Measurements from ENCODE around the gene ZBTB38. TPM values are rescaled to one million over a fixed set of nuclear protein-coding genes. Genes with fewer than 3 reads are reported as not detected.

The ZBTB38 gene
- total and polyA plus RNA-seq, 2 of the 13 experiments (the other 11 are each of a cell fraction or from before 2014, with no cell fraction given) = 26.8 to 51.7 TPM

DNA sequence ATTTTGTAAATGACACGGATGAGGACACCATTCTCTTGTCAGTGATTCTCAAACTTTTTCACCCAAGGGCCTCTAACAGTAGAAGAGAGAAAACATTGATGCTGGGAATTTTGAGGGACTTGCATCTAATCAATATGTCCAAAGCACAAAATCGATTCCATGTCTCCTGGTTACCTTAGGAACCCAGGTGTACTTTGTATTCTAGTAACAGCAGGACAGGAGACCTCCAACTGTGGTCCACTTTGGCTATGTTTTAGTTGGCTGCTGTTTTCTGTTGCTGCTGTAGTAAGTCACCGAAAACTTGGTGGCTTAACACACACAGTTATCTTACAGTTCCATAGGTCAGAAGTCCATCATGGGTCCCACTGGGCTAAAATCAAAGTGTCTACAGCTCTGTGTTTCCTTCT is 24.4 kb upstream of the ZBTB38 start (continued):
- TF ChIP-seq, protein P1, sequence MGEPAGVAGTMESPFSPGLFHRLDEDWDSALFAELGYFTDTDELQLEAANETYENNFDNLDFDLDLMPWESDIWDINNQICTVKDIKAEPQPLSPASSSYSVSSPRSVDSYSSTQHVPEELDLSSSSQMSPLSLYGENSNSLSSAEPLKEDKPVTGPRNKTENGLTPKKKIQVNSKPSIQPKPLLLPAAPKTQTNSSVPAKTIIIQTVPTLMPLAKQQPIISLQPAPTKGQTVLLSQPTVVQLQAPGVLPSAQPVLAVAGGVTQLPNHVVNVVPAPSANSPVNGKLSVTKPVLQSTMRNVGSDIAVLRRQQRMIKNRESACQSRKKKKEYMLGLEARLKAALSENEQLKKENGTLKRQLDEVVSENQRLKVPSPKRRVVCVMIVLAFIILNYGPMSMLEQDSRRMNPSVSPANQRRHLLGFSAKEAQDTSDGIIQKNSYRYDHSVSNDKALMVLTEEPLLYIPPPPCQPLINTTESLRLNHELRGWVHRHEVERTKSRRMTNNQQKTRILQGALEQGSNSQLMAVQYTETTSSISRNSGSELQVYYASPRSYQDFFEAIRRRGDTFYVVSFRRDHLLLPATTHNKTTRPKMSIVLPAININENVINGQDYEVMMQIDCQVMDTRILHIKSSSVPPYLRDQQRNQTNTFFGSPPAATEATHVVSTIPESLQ (CRISPR knock-in tag; conservative IDR thresholded peaks at IDR 0.05) = no peak
- TF ChIP-seq, protein P2, sequence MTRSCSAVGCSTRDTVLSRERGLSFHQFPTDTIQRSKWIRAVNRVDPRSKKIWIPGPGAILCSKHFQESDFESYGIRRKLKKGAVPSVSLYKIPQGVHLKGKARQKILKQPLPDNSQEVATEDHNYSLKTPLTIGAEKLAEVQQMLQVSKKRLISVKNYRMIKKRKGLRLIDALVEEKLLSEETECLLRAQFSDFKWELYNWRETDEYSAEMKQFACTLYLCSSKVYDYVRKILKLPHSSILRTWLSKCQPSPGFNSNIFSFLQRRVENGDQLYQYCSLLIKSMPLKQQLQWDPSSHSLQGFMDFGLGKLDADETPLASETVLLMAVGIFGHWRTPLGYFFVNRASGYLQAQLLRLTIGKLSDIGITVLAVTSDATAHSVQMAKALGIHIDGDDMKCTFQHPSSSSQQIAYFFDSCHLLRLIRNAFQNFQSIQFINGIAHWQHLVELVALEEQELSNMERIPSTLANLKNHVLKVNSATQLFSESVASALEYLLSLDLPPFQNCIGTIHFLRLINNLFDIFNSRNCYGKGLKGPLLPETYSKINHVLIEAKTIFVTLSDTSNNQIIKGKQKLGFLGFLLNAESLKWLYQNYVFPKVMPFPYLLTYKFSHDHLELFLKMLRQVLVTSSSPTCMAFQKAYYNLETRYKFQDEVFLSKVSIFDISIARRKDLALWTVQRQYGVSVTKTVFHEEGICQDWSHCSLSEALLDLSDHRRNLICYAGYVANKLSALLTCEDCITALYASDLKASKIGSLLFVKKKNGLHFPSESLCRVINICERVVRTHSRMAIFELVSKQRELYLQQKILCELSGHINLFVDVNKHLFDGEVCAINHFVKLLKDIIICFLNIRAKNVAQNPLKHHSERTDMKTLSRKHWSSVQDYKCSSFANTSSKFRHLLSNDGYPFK (CRISPR knock-in tag; IDR thresholded peaks at IDR 0.05; ENCODE audit: borderline replicate concordance) = no peak
- TF ChIP-seq ZNF615 (CRISPR knock-in tag; IDR thresholded peaks at IDR 0.05; ENCODE audit: borderline replicate concordance) = no peak
- TF ChIP-seq PHB2 (IDR thresholded peaks at IDR 0.05; ENCODE audit: partially characterized antibody) = no peak
- TF ChIP-seq ZNF205 (CRISPR knock-in tag; IDR thresholded peaks at IDR 0.05) = no peak
- no peak for TF ChIP-seq ZNF616 (CRISPR knock-in tag; IDR thresholded peaks at IDR 0.05; ENCODE audit: low read depth)
- no peak for TF ChIP-seq SRF (IDR thresholded peaks at IDR 0.05; ENCODE audit: low read depth, low read length)
- peak; percentile 25; the same call in 1 of the 2 replicates for TF ChIP-seq FOXO1 (CRISPR knock-in tag; IDR thresholded peaks at IDR 0.05)
- TF ChIP-seq, protein P3, sequence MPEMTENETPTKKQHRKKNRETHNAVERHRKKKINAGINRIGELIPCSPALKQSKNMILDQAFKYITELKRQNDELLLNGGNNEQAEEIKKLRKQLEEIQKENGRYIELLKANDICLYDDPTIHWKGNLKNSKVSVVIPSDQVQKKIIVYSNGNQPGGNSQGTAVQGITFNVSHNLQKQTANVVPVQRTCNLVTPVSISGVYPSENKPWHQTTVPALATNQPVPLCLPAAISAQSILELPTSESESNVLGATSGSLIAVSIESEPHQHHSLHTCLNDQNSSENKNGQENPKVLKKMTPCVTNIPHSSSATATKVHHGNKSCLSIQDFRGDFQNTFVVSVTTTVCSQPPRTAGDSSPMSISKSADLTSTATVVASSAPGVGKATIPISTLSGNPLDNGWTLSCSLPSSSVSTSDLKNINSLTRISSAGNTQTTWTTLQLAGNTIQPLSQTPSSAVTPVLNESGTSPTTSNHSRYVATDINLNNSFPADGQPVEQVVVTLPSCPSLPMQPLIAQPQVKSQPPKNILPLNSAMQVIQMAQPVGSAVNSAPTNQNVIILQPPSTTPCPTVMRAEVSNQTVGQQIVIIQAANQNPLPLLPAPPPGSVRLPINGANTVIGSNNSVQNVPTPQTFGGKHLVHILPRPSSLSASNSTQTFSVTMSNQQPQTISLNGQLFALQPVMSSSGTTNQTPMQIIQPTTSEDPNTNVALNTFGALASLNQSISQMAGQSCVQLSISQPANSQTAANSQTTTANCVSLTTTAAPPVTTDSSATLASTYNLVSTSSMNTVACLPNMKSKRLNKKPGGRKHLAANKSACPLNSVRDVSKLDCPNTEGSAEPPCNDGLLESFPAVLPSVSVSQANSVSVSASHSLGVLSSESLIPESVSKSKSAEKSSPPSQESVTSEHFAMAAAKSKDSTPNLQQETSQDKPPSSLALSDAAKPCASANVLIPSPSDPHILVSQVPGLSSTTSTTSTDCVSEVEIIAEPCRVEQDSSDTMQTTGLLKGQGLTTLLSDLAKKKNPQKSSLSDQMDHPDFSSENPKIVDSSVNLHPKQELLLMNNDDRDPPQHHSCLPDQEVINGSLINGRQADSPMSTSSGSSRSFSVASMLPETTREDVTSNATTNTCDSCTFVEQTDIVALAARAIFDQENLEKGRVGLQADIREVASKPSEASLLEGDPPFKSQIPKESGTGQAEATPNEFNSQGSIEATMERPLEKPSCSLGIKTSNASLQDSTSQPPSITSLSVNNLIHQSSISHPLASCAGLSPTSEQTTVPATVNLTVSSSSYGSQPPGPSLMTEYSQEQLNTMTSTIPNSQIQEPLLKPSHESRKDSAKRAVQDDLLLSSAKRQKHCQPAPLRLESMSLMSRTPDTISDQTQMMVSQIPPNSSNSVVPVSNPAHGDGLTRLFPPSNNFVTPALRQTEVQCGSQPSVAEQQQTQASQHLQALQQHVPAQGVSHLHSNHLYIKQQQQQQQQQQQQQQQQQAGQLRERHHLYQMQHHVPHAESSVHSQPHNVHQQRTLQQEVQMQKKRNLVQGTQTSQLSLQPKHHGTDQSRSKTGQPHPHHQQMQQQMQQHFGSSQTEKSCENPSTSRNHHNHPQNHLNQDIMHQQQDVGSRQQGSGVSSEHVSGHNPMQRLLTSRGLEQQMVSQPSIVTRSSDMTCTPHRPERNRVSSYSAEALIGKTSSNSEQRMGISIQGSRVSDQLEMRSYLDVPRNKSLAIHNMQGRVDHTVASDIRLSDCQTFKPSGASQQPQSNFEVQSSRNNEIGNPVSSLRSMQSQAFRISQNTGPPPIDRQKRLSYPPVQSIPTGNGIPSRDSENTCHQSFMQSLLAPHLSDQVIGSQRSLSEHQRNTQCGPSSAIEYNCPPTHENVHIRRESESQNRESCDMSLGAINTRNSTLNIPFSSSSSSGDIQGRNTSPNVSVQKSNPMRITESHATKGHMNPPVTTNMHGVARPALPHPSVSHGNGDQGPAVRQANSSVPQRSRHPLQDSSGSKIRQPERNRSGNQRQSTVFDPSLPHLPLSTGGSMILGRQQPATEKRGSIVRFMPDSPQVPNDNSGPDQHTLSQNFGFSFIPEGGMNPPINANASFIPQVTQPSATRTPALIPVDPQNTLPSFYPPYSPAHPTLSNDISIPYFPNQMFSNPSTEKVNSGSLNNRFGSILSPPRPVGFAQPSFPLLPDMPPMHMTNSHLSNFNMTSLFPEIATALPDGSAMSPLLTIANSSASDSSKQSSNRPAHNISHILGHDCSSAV (CRISPR knock-in tag; IDR thresholded peaks at IDR 0.05; ENCODE audit: borderline replicate concordance) = no peak
- no peak for TF ChIP-seq ZNF17 (CRISPR knock-in tag; IDR thresholded peaks at IDR 0.05)
- no peak for TF ChIP-seq ZNF329 (CRISPR knock-in tag; IDR thresholded peaks at IDR 0.05; ENCODE audit: low read depth)
- no peak for TF ChIP-seq YEATS2 (CRISPR knock-in tag; IDR thresholded peaks at IDR 0.05; ENCODE audit: borderline replicate concordance)
- TF ChIP-seq, protein P4, sequence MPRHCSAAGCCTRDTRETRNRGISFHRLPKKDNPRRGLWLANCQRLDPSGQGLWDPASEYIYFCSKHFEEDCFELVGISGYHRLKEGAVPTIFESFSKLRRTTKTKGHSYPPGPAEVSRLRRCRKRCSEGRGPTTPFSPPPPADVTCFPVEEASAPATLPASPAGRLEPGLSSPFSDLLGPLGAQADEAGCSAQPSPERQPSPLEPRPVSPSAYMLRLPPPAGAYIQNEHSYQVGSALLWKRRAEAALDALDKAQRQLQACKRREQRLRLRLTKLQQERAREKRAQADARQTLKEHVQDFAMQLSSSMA (CRISPR knock-in tag; IDR thresholded peaks at IDR 0.05) = no peak
- no peak for TF ChIP-seq HOXA9 (CRISPR knock-in tag; IDR thresholded peaks at IDR 0.05; ENCODE audit: borderline replicate concordance)
- 0 out of 2 replicates have a peak, but pooled peaks have one; percentile 52 for TF ChIP-seq RXRB (CRISPR knock-in tag; IDR thresholded peaks at IDR 0.05; ENCODE audit: borderline replicate concordance)

Measured in HepG2 (cell line).